Measurements from ENCODE around the gene ATP8A1. TPM values are rescaled to one million over a fixed set of nuclear protein-coding genes. Genes with fewer than 3 reads are reported as not detected.
A peak's percentile ranks its signal among the peaks of the same experiment; 100 is the strongest.

Gene ATP8A1
- total RNA-seq, 2 donors from 2014 or later: 12.5 to 25.8 TPM

DNA sequence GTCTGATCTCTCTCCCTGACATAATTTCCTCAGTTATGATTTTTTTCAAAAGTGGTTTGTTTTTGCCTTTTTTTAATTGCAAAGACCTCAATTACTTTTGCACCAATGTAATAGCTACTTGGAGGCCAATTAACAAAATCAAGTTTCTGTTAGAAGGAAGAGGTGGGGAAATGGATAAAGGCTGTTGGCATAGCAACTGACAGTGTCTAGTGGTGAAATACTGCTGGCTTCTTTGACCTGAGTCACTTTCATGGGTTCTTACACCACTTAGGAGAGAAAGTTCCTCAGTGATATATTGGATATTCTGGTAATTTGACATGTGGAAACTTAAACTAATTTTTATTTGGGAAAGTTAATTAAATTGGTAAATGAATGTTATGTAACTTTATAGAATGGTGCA lies 26.5 kb upstream of the ATP8A1 start:
- Histone ChIP-seq H3K9me3 (no peaks in the 10 kb centered on the region), H3K27ac (no peak overlapping the region), H3K4me1 (no peaks in the 10 kb centered on the region), H3K27me3 (no peaks in the 10 kb centered on the region), H3K4me3 (no peak overlapping the region), H3K36me3 (no peaks in the 10 kb centered on the region)
- TF ChIP-seq, protein P1, sequence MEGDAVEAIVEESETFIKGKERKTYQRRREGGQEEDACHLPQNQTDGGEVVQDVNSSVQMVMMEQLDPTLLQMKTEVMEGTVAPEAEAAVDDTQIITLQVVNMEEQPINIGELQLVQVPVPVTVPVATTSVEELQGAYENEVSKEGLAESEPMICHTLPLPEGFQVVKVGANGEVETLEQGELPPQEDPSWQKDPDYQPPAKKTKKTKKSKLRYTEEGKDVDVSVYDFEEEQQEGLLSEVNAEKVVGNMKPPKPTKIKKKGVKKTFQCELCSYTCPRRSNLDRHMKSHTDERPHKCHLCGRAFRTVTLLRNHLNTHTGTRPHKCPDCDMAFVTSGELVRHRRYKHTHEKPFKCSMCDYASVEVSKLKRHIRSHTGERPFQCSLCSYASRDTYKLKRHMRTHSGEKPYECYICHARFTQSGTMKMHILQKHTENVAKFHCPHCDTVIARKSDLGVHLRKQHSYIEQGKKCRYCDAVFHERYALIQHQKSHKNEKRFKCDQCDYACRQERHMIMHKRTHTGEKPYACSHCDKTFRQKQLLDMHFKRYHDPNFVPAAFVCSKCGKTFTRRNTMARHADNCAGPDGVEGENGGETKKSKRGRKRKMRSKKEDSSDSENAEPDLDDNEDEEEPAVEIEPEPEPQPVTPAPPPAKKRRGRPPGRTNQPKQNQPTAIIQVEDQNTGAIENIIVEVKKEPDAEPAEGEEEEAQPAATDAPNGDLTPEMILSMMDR (IDR thresholded peaks at IDR 0.05): no peak
- no peak for DNase-seq (ENCODE audit: low spot score)

DNA sequence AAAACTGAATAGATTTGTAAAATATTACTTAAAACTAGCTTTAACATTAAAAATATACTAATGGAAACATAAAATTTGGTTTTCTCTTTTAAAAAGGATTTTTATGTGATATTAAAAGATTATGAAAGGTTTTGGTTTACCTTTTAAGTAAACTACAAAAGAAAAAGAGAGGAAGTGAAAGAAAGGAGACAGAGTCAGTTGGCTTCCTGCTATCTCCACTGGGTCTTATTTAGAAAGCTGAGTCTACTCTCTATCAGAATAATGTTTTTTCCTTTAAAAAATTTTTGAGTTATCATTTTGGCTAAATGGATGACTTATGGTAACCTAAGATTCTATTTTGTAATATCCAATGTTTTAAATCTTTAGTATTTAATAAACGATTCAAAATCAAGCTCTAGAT lies 21.6 kb upstream of the ATP8A1 start:
- Histone ChIP-seq H3K4me1 (no peaks in the 10 kb centered on the region), H3K4me3 (no peak overlapping the region), H3K27ac (no peak overlapping the region), H3K36me3 (no peaks in the 10 kb centered on the region), H3K27me3 (no peaks in the 10 kb centered on the region), H3K9me3 (no peaks in the 10 kb centered on the region)
- DNase-seq (ENCODE audit: low spot score): no peak
- TF ChIP-seq, protein P1 (IDR thresholded peaks at IDR 0.05): no peak

GRCh38 chr4:42676066-42676951 lies 19.4 kb upstream of the ATP8A1 start:
- Histone ChIP-seq H3K4me3 (no peak overlapping the region), H3K36me3 (no peaks in the 10 kb centered on the region), H3K27me3 (no peaks in the 10 kb centered on the region), H3K27ac (no peak overlapping the region), H3K4me1 (peaks cover 0 to 7% of the 10 kb centered on the region in 2 donors), H3K9me3 (no peaks in the 10 kb centered on the region)
- TF ChIP-seq, protein P1 (IDR thresholded peaks at IDR 0.05): no peak
- no peak for DNase-seq (ENCODE audit: low spot score)

- Histone ChIP-seq H3K27me3 (no peaks in the 10 kb centered on the region), H3K4me1 (peaks cover 0 to 7% of the 10 kb centered on the region in 2 donors), H3K36me3 (no peaks in the 10 kb centered on the region), H3K9me3 (no peaks in the 10 kb centered on the region), H3K4me3 (no peak overlapping the region), H3K27ac (peak overlapping the region in 1 of 2 donors; percentile 44)
- TF ChIP-seq, protein P1 (IDR thresholded peaks at IDR 0.05): no peak
- peak; percentile 74 for DNase-seq (ENCODE audit: low spot score)
Observed at GRCh38 chr4:42673082-42673425, 16.1 kb upstream of the ATP8A1 start.

DNA sequence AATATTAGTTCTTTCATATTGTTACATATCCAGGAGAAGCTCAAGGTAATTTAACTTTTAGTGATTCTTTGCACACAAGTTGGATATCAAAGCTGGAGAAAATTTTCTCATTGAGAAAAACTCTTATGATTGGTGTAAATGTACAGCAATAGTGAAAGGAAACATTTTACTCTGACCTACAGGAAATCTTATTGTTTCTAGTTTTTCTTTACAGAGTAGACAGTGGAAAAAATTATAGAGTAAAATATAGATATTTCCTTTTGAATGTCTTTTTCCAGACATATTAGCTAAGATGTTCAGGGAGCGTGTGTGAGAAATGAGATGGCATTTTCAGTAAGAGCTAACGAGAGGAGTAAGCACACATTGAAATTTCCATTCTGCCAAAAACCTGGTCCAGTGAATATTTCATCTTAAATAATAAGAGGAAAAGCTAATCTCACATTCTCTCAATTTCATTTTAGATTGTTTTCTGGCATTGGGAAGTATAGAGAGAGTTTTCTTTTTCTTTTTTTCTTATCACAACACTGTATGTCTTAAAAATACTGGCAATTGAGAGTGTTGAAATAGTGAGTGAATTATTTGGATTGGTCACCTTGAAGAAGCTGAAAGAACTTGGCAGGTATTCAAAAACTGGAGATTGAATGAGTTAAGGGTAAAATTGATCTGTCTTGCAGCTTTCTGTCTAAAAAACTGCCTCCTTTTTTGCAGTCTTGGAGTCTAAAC lies 15.6 kb upstream of the ATP8A1 start:
- peaks cover 0 to 7% of the 10 kb centered on the region in 2 donors for H3K4me1 ChIP-seq
- H3K9me3 ChIP-seq: no peaks in the 10 kb centered on the region
- H3K27me3 ChIP-seq: no peaks in the 10 kb centered on the region
- DNase-seq (ENCODE audit: low spot score): no peak
- H3K36me3 ChIP-seq: no peaks in the 10 kb centered on the region
- H3K27ac ChIP-seq: peak overlapping the region in 1 of 2 donors; percentile 44
- H3K4me3 ChIP-seq: no peak overlapping the region
- TF ChIP-seq, protein P1 (IDR thresholded peaks at IDR 0.05): no peak

All from right atrium auricular region (tissue), 2 donors.